Measurements from ENCODE around the gene COQ3.
"Not testable (repeated sequence)": the region's sequence is repeated elsewhere in the genome, so short reads cannot be mapped to it uniquely, and the experiment has no call there.

The COQ3 gene

GRCh38 chr6:99384507-99384906 lies 9.5 kb downstream of the COQ3 start:
- DNase-seq (ENCODE audit: low read depth in 2 of 2): no peak

GRCh38 chr6:99378636-99379035 lies 15.4 kb downstream of the COQ3 start:
- no peak for DNase-seq (ENCODE audit: low read depth in 2 of 2)

GRCh38 chr6:99369533-99369932 lies 24.5 kb downstream of the COQ3 start:
- DNase-seq (ENCODE audit: low read depth in 2 of 2): no peak

- no peak for DNase-seq (ENCODE audit: low read depth in 2 of 2)
Measured at GRCh38 chr6:99366852-99367251, 27.1 kb downstream of the COQ3 start.

- DNase-seq (ENCODE audit: low read depth in 2 of 2): no peak
Measured at GRCh38 chr6:99364026-99364425, 30.0 kb downstream of the COQ3 start.

GRCh38 chr6:99362678-99363268 lies 31.2 kb downstream of the COQ3 start:
- DNase-seq (ENCODE audit: low read depth in 2 of 2): no peak

GRCh38 chr6:99359800-99360199 lies 34.2 kb downstream of the COQ3 start:
- no peak for DNase-seq (ENCODE audit: low read depth in 2 of 2)

GRCh38 chr6:99356641-99357040 lies 37.4 kb downstream of the COQ3 start:
- no peak for DNase-seq (ENCODE audit: low read depth in 2 of 2)

- no peak for DNase-seq (ENCODE audit: low read depth in 2 of 2)
Measured at GRCh38 chr6:99354983-99355382, 39.0 kb downstream of the COQ3 start.

GRCh38 chr6:99353126-99353525 lies 40.9 kb downstream of the COQ3 start:
- DNase-seq (ENCODE audit: low read depth in 2 of 2): no peak

GRCh38 chr6:99350573-99350972 lies 43.4 kb downstream of the COQ3 start:
- DNase-seq (ENCODE audit: low read depth in 2 of 2): no peak

GRCh38 chr6:99349171-99350141 lies 44.5 kb downstream of the COQ3 start, which contains the start of gene FAXC:
FAXC (minus strand) TSS chr6:99349674; CDS start chr6:99349372, 302 bp downstream.
- DNase-seq (ENCODE audit: low read depth in 2 of 2): no peak

GRCh38 chr6:99348288-99349170 lies 45.5 kb downstream of the COQ3 start:
- DNase-seq (ENCODE audit: low read depth in 2 of 2): no peak

- no peak for DNase-seq (ENCODE audit: low read depth in 2 of 2)
Measured at GRCh38 chr6:99347804-99348203, 46.2 kb downstream of the COQ3 start.

- DNase-seq (ENCODE audit: low read depth in 2 of 2): no peak
Measured at GRCh38 chr6:99346595-99346994, 47.4 kb downstream of the COQ3 start.

GRCh38 chr6:99345164-99345563 lies 48.8 kb downstream of the COQ3 start:
- no peak for DNase-seq (ENCODE audit: low read depth in 2 of 2)

GRCh38 chr6:99344289-99344688 lies 49.7 kb downstream of the COQ3 start:
- DNase-seq (ENCODE audit: low read depth in 2 of 2): no peak

GRCh38 chr6:99341862-99342455 lies 52.0 kb downstream of the COQ3 start:
- DNase-seq (ENCODE audit: low read depth in 2 of 2): no peak

- no peak for DNase-seq (ENCODE audit: low read depth in 2 of 2)
Measured at GRCh38 chr6:99338188-99338587, 55.8 kb downstream of the COQ3 start.

GRCh38 chr6:99335298-99335697 lies 58.7 kb downstream of the COQ3 start:
- not testable (repeated sequence) for DNase-seq (ENCODE audit: low read depth in 2 of 2)

GRCh38 chr6:99334526-99335127 lies 59.4 kb downstream of the COQ3 start:
- no peak for DNase-seq (ENCODE audit: low read depth in 2 of 2)
